GM12878 (cell line): ENCODE results near the gene GNAZ. TPM values are rescaled to one million over a fixed set of nuclear protein-coding genes. Genes with fewer than 3 reads are reported as not detected.

ENCODE experiments used
- ATAC-seq: fragments of 200-7000 bp; cut with Tn5 transposase; 3 replicates; pipeline ENCODE4 v1.9.1; 2020; ENCODE audit warnings: mild to moderate bottlenecking, moderate library complexity
- BruUV-seq: library from RNA; stranded (reverse); fragments of 400-500 nt; replicated peaks from 2 replicates; lab custom pipeline; 2021; lab: Mats Ljungman, UMichigan
- CTCF ChIA-PET: fragments of 300-600 bp; sonication (Branson Sonifier 250); formaldehyde crosslinking; extraction: SDS; loops from one replicate; lab custom pipeline; 2021; ENCODE audit warnings: inconsistent platforms; lab: Yijun Ruan, JAX
- POLR2A ChIA-PET: fragments of 350-600 bp; formaldehyde crosslinking; extraction: SDS; loops from one replicate; lab custom pipeline; 2021; ENCODE audit warnings: inconsistent platforms; lab: Charles Lee
- RAD21 ChIA-PET: fragments of 300-600 bp; sonication (Branson Sonifier 250); formaldehyde crosslinking; loops from one replicate; lab custom pipeline; 2023; ENCODE audit warnings: antibody characterized with exemption; ENCODE audit not compliant: unreplicated experiment; lab: Charles Lee
- SMC1A ChIA-PET: fragments of 300-600 bp; sonication (Branson Sonifier 250); formaldehyde crosslinking; loops from one replicate; lab custom pipeline; 2023; ENCODE audit not compliant: unreplicated experiment, uncharacterized antibody; lab: Charles Lee
- DNase-seq: peaks from one replicate; pipeline ENCODE4 v3.0.0-alpha.2; 2011; ENCODE audit warnings: low read depth, low spot score
- FAIRE-seq: peaks from 3 replicates; lab custom pipeline; 2011; peaks lifted over from hg19 to GRCh38; lab: Jason Lieb, UNC
- H2AFZ ChIP-seq: 2 replicates; pipeline ENCODE4 v1.6.0; 2011; ENCODE audit warnings: low read depth, low read length, control low read depth; ENCODE audit not compliant: control insufficient read depth
- H3K27ac ChIP-seq: 2 replicates; pipeline ENCODE4 v1.5.1; 2011; ENCODE audit warnings: control low read depth; ENCODE audit not compliant: control insufficient read depth, insufficient read depth
- H3K27me3 ChIP-seq, 2 experiments: replicated peaks in 1 of 2; 2 replicates each; pipeline versions ENCODE4 v1.6.0 to v1.6.1; 2011; ENCODE audit warnings: low read length in 1 of 2; ENCODE audit not compliant: control insufficient read depth in 2 of 2, insufficient read depth in 2 of 2
- H3K36me3 ChIP-seq, 2 experiments: 2 replicates each; pipeline ENCODE4 v1.5.1; 2011; ENCODE audit warnings: low read length in 1 of 2; ENCODE audit not compliant: control insufficient read depth in 2 of 2, insufficient read depth in 2 of 2
- H3K4me1 ChIP-seq: 2 replicates; pipeline ENCODE4 v1.6.1; 2011; ENCODE audit warnings: mild to moderate bottlenecking, low read length, moderate library complexity, mixed read lengths; ENCODE audit not compliant: control insufficient read depth, insufficient read depth
- H3K4me2 ChIP-seq: 2 replicates; pipeline ENCODE4 v1.6.0; 2011; ENCODE audit warnings: control low read depth; ENCODE audit not compliant: control insufficient read depth, insufficient read depth
- H3K4me3 ChIP-seq: fragments of 200-600 bp; sonication (generic); 2 replicates; pipeline ENCODE4 v1.5.1; 2016
- H3K79me2 ChIP-seq: 2 replicates; pipeline ENCODE4 v1.6.0; 2011; ENCODE audit warnings: low read length; ENCODE audit not compliant: control insufficient read depth, insufficient read depth
- H3K9ac ChIP-seq: 2 replicates; pipeline ENCODE4 v1.8.0; 2011; ENCODE audit warnings: low read length, control low read depth, mixed read lengths; ENCODE audit not compliant: control insufficient read depth, insufficient read depth
- H3K9me3 ChIP-seq: replicated peaks from 3 replicates; pipeline ENCODE4 v1.5.1; 2011; ENCODE audit warnings: mild to moderate bottlenecking, low read length; ENCODE audit not compliant: control insufficient read depth, insufficient read depth
- H4K20me1 ChIP-seq: 2 replicates; pipeline ENCODE4 v1.6.0; 2011; ENCODE audit not compliant: control insufficient read depth, insufficient read depth
- CEBPB ChIP-seq, 2 experiments: fragments of 150-350 bp in 1 of 2; IDR thresholded peaks; 2 replicates each; pipeline ENCODE4 v1.6.1; 2012 to 2014; ENCODE audit warnings: low read depth in 2 of 2, low read length in 2 of 2, borderline replicate concordance in 1 of 2, inconsistent platforms in 1 of 2
- CEBPZ ChIP-seq: fragments of 150-350 bp; IDR thresholded peaks from 2 replicates; pipeline ENCODE4 v1.6.1; 2016; ENCODE audit warnings: low read depth, low read length
- CREB1 ChIP-seq: IDR thresholded peaks from 2 replicates; pipeline ENCODE4 v1.6.1; 2012; ENCODE audit warnings: low read depth, mild to moderate bottlenecking, inconsistent platforms
- HDAC2 ChIP-seq: fragments of 200-600 bp; sonication (generic); IDR thresholded peaks from 2 replicates; pipeline ENCODE4 v1.6.1; 2017
- IRF5 ChIP-seq: fragments of 450-650 bp; IDR thresholded peaks from 2 replicates; pipeline ENCODE4 v1.6.1; 2017; ENCODE audit warnings: borderline replicate concordance
- MYC ChIP-seq: IDR thresholded peaks from 2 replicates; pipeline ENCODE4 v1.6.1; 2011; ENCODE audit warnings: mild to moderate bottlenecking, low read length, moderate library complexity, inconsistent platforms; ENCODE audit not compliant: insufficient read depth, insufficient replicate concordance, insufficient read length, severe bottlenecking
- NFYA ChIP-seq: IDR thresholded peaks from 2 replicates; pipeline ENCODE4 v1.6.1; 2011; ENCODE audit warnings: low read depth, mild to moderate bottlenecking, low read length, improper control_type of control experiment, borderline replicate concordance
- PAX8 ChIP-seq: fragments of 450-650 bp; IDR thresholded peaks from 2 replicates; pipeline ENCODE4 v1.6.1; 2017; ENCODE audit warnings: mild to moderate bottlenecking, moderate library complexity
- RAD21 ChIP-seq: IDR thresholded peaks from 2 replicates; pipeline ENCODE4 v1.6.1; 2011; ENCODE audit warnings: mild to moderate bottlenecking, low read depth, low read length, moderate library complexity; ENCODE audit not compliant: insufficient read depth
- RB1 ChIP-seq: fragments of 450-650 bp; formaldehyde crosslinking; IDR thresholded peaks from 2 replicates; pipeline ENCODE4 v1.6.1; 2017; ENCODE audit warnings: mild to moderate bottlenecking, borderline replicate concordance
- RFX5 ChIP-seq: IDR thresholded peaks from 2 replicates; pipeline ENCODE4 v1.6.1; 2011; ENCODE audit warnings: low read depth, low read length, improper control_type of control experiment
- SIN3A ChIP-seq: IDR thresholded peaks from 2 replicates; pipeline ENCODE4 v1.6.1; 2012; ENCODE audit warnings: low read depth, low read length, improper control_type of control experiment
- SMAD1 ChIP-seq: fragments of 450-650 bp; IDR thresholded peaks from 2 replicates; pipeline ENCODE4 v1.6.1; 2018; ENCODE audit warnings: mild to moderate bottlenecking, low read depth; ENCODE audit not compliant: partially characterized antibody
- TCF12 ChIP-seq: IDR thresholded peaks from 2 replicates; pipeline ENCODE4 v1.6.1; 2011; ENCODE audit warnings: low read depth, mild to moderate bottlenecking, low read length
- TCF3 ChIP-seq: IDR thresholded peaks from 2 replicates; pipeline ENCODE4 v1.6.1; 2012; ENCODE audit warnings: low read depth, mild to moderate bottlenecking, low read length, borderline replicate concordance; ENCODE audit not compliant: insufficient read depth
- WRNIP1 ChIP-seq: IDR thresholded peaks from 2 replicates; pipeline ENCODE4 v1.6.1; 2011; ENCODE audit warnings: low read depth, low read length, improper control_type of control experiment, borderline replicate concordance
- WGBS: methylation state at CpG from one replicate; pipeline ENCODE4 v1.1.6; 2016; ENCODE audit warnings: low lambda C conversion rate; ENCODE audit not compliant: insufficient replicate concordance, insufficient coverage; ENCODE audit errors: missing lambda C conversion rate; 5-methylcytosine and 5-hydroxymethylcytosine counted together
- in situ Hi-C: fragments of 300-500 bp; cut with MboI; formaldehyde crosslinking; loops from 9 replicates; pipeline ENCODE4 v1.14.3; 2018; ENCODE audit warnings: mixed read lengths
- intact Hi-C: fragments of 100-400 bp; cut with micrococcal nuclease; formaldehyde crosslinking; loops from one replicate; pipeline ENCODE4 v1.14.2; 2022; ENCODE audit not compliant: unreplicated experiment
- polyA plus RNA-seq, 11 experiments: library from polyadenylated mRNA; depleted of rRNA in 4 of 11; unstranded in 6 of 11; stranded (reverse) in 5 of 11; fragments of >200 nt; fragmentation: Nextera tagmentation in 4 of 11; fragmentation: Illumina TruSeq in 1 of 11; extraction: Ambion mirVana in 4 of 11; extraction: Trizol in 1 of 11; gene quantifications; 1 replicate in 1 of 11; 2 replicates in 10 of 11; pipeline versions ENCODE4 v1.2.1 to v1.2.3, GENCODE V29; 2011 to 2016; ENCODE audit warnings: inconsistent platforms in 2 of 11, missing spikeins in 2 of 11, low read depth in 1 of 11
- total RNA-seq, 4 experiments: library from RNA; depleted of rRNA in 3 of 4; stranded (reverse); fragments of >200 nt in 3 of 4; fragmentation: Illumina TruSeq in 1 of 4; extraction: Trizol in 1 of 4; gene quantifications; 2 replicates each; pipeline versions ENCODE4 v1.2.1 to v1.2.3, GENCODE V29; 2013 to 2021
- TF ChIP-seq, protein P1 (sequence below): IDR thresholded peaks from 2 replicates; pipeline ENCODE4 v1.6.1; 2011; ENCODE audit warnings: borderline replicate concordance, low read depth, mild to moderate bottlenecking, moderate library complexity, low read length; ENCODE audit not compliant: insufficient read depth, poor library complexity, severe bottlenecking

The GNAZ gene
- total and polyA plus RNA-seq, 10 of the 15 experiments (the other 5 are each of a cell fraction or from before 2014, with no cell fraction given): 0.09 to 1.0 (median 0.44) TPM; not detected in 1

- H3K36me3 ChIP-seq: no peaks in the 10 kb centered on the region
- TF ChIP-seq WRNIP1 (no peak), TCF12 (no peak), NFYA (no peak), HDAC2 (no peak), SIN3A (no peak), RFX5 (no peak), MYC (no peak), RAD21 (no peak), CREB1 (no peak), PAX8 (no peak), SMAD1 (no peak), CEBPZ (no peak), IRF5 (no peak), TCF3 (no peak), CEBPB (IDR thresholded peaks at IDR 0.05; ENCODE audit: borderline replicate concordance in 1 of 2, low read depth in 2 of 2, low read length in 2 of 2) (no peak), RB1 (no peak)
- TF ChIP-seq, protein P1, sequence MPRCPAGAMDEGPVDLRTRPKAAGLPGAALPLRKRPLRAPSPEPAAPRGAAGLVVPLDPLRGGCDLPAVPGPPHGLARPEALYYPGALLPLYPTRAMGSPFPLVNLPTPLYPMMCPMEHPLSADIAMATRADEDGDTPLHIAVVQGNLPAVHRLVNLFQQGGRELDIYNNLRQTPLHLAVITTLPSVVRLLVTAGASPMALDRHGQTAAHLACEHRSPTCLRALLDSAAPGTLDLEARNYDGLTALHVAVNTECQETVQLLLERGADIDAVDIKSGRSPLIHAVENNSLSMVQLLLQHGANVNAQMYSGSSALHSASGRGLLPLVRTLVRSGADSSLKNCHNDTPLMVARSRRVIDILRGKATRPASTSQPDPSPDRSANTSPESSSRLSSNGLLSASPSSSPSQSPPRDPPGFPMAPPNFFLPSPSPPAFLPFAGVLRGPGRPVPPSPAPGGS: no peak
- H3K9ac ChIP-seq: no peak overlapping the region
- no peak for ATAC-seq
- no peak overlapping the region for H3K27ac ChIP-seq
- BruUV-seq: no TSS peak
- H2AFZ ChIP-seq: no peak overlapping the region
- no peaks in the 10 kb centered on the region for H3K9me3 ChIP-seq
- DNase-seq: no peak
- ChIA-PET POLR2A (no interaction called here), CTCF (interaction anchor here (13.8 kb wide), 1 partner anchor 157 kb away, joined by 211 read pairs; no protein-coding TSS in a partner anchor), SMC1A (interaction anchor here (0.8 kb wide), 1 partner anchor 156 kb away, joined by 3 read pairs; no protein-coding TSS in a partner anchor), RAD21 (no interaction called here)
- no peaks in the 10 kb centered on the region for H3K4me1 ChIP-seq
- H3K4me2 ChIP-seq: no peak overlapping the region
- no peak for FAIRE-seq
- H3K4me3 ChIP-seq: no peak overlapping the region
- H3K27me3 ChIP-seq: no peaks in the 10 kb centered on the region
- in situ Hi-C loops (no loop called here), intact Hi-C loops (no loop called here)
- no peaks in the 10 kb centered on the region for H4K20me1 ChIP-seq
- 43% methylated on average over 18 of the region's 18 CpGs for WGBS
- H3K79me2 ChIP-seq: no peaks in the 10 kb centered on the region
Measured at GRCh38 chr22:23115825-23116494, 45.6 kb downstream of the GNAZ start.
